Measurements from ENCODE around the gene FEV. TPM values are rescaled to one million over a fixed set of nuclear protein-coding genes. Genes with fewer than 3 reads are reported as not detected.

Gene FEV
- not detected for total RNA-seq

DNA sequence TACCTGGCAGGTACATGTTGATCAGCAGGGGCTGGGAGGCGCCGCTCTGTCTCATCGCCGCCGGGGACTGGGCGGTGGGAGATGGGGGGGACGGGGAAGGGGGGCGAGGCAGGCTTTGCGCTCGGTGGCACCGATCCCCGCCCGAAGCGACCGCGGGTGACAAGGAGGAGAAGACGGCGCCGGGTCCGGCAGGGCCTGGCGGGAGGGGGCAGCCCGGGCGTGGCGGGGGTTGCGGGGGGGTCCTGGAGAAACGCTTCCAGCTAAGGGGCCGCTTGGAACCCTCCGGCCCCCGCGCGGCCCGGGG, at the start of gene FEV:
Gene FEV (minus strand): TSS at position 164 of the 304 bp plus-strand sequence. CDS start 109 bp downstream, at position 55.

DNA sequence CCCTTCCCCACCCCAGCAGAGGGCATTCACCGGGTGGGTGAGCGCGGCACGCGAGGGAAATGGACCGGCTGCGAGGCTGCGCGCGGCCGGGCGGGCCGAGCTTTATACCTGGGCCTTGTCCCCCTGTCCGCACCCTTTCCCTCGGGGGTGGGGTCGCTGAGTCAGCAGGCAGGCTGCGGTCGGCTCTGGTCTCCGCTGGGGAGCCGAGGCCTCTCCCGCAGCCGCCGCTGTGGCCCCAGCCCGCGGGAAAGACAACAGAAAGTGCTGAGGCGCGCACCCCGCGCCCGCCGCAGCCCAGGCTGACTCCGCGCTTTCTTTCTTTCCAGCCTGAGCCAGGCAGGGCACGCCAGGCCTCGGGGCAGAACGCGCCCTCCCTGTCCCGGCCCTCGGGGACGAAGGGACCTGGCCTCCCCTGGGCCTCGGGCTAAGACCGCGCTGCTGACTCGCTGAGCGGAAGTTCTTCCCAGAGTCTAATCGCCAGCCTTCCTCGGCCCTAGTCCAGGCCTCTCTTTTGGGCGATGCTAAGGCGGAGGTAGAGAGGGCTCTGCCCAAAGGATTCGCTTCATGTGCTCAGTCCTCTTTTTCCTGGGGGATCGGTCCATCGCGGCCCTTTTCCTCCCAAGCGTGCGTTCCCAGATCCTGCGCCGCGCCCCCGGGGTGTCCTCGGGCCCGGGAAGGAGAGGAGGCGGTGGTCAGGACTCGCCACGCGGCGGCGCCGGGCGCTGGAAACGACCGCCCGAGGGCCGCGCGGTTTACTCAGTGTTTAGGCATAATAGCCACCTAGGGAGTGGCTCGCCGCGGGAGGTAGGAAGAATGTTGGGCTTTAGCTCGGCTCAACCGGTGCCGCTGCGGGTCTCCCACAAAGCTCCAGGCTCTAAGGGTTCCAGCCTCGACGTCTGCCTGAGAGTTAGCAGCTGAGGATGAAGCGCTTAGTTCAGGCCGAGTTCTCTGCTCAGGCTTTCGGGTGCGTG, 8.6 kb upstream of the FEV start, which contains the start of gene CRYBA2:
Gene CRYBA2 (minus strand): TSS at position 78 of the 971 bp plus-strand sequence. CDS start 246 bp downstream, outside the sequence.

DNA sequence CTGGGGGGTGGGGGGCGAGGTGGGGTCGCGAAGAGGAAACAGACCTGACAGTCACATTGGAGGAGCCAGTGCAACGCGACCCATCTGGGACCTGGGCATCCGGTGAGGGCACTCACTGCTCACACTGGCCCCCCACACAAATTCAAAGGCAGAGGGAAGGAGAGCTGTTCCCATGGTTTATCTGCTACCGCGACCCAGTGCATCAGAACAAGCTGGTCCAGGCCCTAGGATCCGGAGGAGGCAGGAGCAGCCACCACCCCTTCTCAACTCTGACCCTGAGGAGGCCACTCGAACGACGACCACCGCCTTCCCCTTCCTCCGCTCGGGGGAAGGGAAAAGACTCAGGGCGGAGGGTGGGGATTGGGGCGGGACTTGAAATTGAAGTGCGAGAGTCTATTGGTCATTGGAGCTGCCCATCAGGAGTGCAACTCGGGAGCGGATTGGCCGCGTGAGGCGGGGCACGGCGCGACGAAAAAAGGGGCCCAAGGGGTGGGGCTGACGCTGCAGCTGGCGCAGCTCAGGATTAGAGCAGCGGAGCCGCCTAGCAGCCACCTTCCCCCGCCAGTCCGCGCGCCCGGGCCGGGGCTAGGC, 25.7 kb downstream of the FEV start, which contains the start of gene CDK5R2:
Gene CDK5R2 (plus strand): TSS at position 526 of the 591 bp plus-strand sequence. CDS start 155 bp downstream, outside the sequence.

Small RNA genes within 50 kb of the gene (small RNA-seq; reads per million reads assigned to genes)
- gene MIR375 (ENCODE audit: low replicate concordance) = 36.9 reads per million, percentile 93 among the genes with 10 or more reads in this experiment

Other genes with a start within 250 kb of the FEV start
- 3.4 TPM for gene CYP27A1, start 203.0 kb downstream of the FEV start, total RNA-seq
- not detected for gene PRKAG3, start 153.4 kb downstream of the FEV start, total RNA-seq
- not detected for gene WNT6, start 125.4 kb downstream of the FEV start, total RNA-seq
- not detected for gene WNT10A, start 104.3 kb downstream of the FEV start, total RNA-seq
- 11.9 TPM for gene CDK5R2, start 25.5 kb downstream of the FEV start, total RNA-seq
- gene CRYBA2, start 8.2 kb upstream of the FEV start, total RNA-seq = not detected
- gene CFAP65, start 56.3 kb upstream of the FEV start, total RNA-seq = 0.63 TPM
- not detected for gene IHH, start 75.7 kb upstream of the FEV start, total RNA-seq
- gene NHEJ1, start 175.6 kb upstream of the FEV start, total RNA-seq = 12.2 TPM
- 0.63 TPM for gene SLC23A3, start 184.8 kb upstream of the FEV start, total RNA-seq
- 27.5 TPM for gene CNPPD1, start 191.7 kb upstream of the FEV start, total RNA-seq
- gene RETREG2, start 193.1 kb upstream of the FEV start, total RNA-seq = 68.9 TPM
- 17.5 TPM for gene ZFAND2B, start 221.6 kb upstream of the FEV start, total RNA-seq
- 47.9 TPM for gene ABCB6, start 233.8 kb upstream of the FEV start, total RNA-seq
- gene ATG9A, start 244.5 kb upstream of the FEV start, total RNA-seq = 31.9 TPM
- gene ANKZF1, start 244.6 kb upstream of the FEV start, total RNA-seq = 79.2 TPM